Natural killer cell (primary cell): ENCODE results near the gene KCNK17. TPM values are rescaled to one million over a fixed set of nuclear protein-coding genes. Genes with fewer than 3 reads are reported as not detected.

Source experiments
- ATAC-seq, 3 donors: fragments of 150-1000 bp in 2 of 3; fragments of 200-7000 bp in 1 of 3; cut with Tn5 transposase; 1 replicate in 1 of 3; 2 replicates in 2 of 3; pipeline ENCODE4 v1.10.0; 2021; ENCODE audit warnings: mild to moderate bottlenecking in 2 of 3, moderate library complexity in 2 of 3
- DNase-seq, 2 donors: peaks; one replicate each; pipeline versions ENCODE4 v3.0.0 to v3.0.0-alpha.2; 2013 to 2021; ENCODE audit warnings: mixed read lengths in 1 of 2
- H3K27ac ChIP-seq: one replicate; pipeline ENCODE4 v1.5.1; 2013; ENCODE audit warnings: mild to moderate bottlenecking, low read length
- H3K27me3 ChIP-seq: one replicate; pipeline ENCODE4 v1.6.1; 2013; ENCODE audit warnings: low read length; ENCODE audit not compliant: control insufficient read depth, insufficient read depth
- H3K36me3 ChIP-seq: one replicate; pipeline ENCODE4 v1.6.1; 2013; ENCODE audit warnings: low read length; ENCODE audit not compliant: control insufficient read depth, insufficient read depth
- H3K4me1 ChIP-seq: one replicate; pipeline ENCODE4 v1.6.1; 2013; ENCODE audit warnings: low read length; ENCODE audit not compliant: control insufficient read depth, insufficient read depth
- H3K4me3 ChIP-seq: one replicate; pipeline ENCODE4 v1.5.1; 2013; ENCODE audit warnings: low read length
- H3K9me3 ChIP-seq: one replicate; pipeline ENCODE4 v1.6.1; 2013; ENCODE audit warnings: low read length; ENCODE audit not compliant: control insufficient read depth, insufficient read depth
- H3K27ac Mint-ChIP-seq, 2 donors: one replicate each; pipeline ENCODE4 v1.8.0; 2022; ENCODE audit warnings: mild to moderate bottlenecking in 2 of 2, mixed read lengths in 2 of 2, moderate library complexity in 1 of 2
- H3K27me3 Mint-ChIP-seq, 2 donors: one replicate each; pipeline ENCODE4 v1.8.0; 2022; ENCODE audit warnings: low read depth in 2 of 2, mixed read lengths in 2 of 2
- H3K36me3 Mint-ChIP-seq: one replicate; pipeline ENCODE4 v1.8.0; 2022; ENCODE audit warnings: mixed read lengths
- H3K4me1 Mint-ChIP-seq, 2 donors: one replicate each; pipeline ENCODE4 v1.8.0; 2022; ENCODE audit warnings: mixed read lengths in 2 of 2
- H3K4me3 Mint-ChIP-seq: one replicate; pipeline ENCODE4 v1.8.0; 2022; ENCODE audit warnings: mild to moderate bottlenecking, moderate library complexity, mixed read lengths
- H3K9me3 Mint-ChIP-seq, 2 donors: one replicate each; pipeline ENCODE4 v1.8.0; 2022; ENCODE audit warnings: mixed read lengths in 2 of 2
- WGBS: methylation state at CpG from one replicate; pipeline ENCODE4 v1.1.7; 2013; ENCODE audit warnings: missing lambda C conversion rate; ENCODE audit not compliant: insufficient coverage; 5-methylcytosine and 5-hydroxymethylcytosine counted together
- intact Hi-C: fragments of 100-400 bp; cut with micrococcal nuclease; formaldehyde crosslinking; loops from one replicate; pipeline ENCODE4 v1.14.2; 2022
- total RNA-seq, 4 donors: library from RNA; stranded (reverse); fragments of 120-200 nt in 1 of 4; gene quantifications; one replicate each; pipeline versions ENCODE4 v1.2.3 to v1.2.4, GENCODE V29; 2013 to 2022
- TF ChIP-seq, protein P1 (sequence below): fragments of 200-600 bp; IDR thresholded peaks from one replicate; pipeline ENCODE4 v1.8.0; 2022; ENCODE audit warnings: antibody characterized with exemption

The KCNK17 gene
- total RNA-seq, 3 donors from 2014 or later (not counting 1 experiment from before 2014, with no cell fraction given) = 0.24 TPM; not detected in 2

DNA sequence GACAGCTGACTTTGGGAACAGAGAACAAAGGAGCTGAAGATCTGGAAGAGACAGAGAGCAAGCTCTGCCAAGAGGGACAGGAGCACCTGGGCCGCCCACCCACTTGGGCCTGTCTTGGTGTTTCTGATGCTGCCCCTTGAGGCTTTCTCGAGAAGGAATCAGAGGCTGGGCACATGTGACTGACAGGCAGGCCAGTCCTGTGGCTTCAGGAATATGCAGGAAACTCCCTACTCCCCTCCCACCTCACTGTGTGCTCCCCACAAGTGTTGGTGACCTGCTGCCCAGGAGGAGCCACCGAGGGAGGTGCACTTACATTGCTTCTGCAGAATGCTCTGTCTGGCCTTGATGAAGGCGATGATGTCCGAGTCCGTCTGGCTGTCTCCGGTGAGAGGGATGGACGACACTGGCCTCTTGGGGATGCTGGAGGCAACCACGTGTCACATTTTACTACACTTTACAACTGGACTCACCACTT is 29.2 kb upstream of the KCNK17 start:
- TF ChIP-seq, protein P1, sequence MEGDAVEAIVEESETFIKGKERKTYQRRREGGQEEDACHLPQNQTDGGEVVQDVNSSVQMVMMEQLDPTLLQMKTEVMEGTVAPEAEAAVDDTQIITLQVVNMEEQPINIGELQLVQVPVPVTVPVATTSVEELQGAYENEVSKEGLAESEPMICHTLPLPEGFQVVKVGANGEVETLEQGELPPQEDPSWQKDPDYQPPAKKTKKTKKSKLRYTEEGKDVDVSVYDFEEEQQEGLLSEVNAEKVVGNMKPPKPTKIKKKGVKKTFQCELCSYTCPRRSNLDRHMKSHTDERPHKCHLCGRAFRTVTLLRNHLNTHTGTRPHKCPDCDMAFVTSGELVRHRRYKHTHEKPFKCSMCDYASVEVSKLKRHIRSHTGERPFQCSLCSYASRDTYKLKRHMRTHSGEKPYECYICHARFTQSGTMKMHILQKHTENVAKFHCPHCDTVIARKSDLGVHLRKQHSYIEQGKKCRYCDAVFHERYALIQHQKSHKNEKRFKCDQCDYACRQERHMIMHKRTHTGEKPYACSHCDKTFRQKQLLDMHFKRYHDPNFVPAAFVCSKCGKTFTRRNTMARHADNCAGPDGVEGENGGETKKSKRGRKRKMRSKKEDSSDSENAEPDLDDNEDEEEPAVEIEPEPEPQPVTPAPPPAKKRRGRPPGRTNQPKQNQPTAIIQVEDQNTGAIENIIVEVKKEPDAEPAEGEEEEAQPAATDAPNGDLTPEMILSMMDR = no peak
- peaks cover 35% of the 10 kb centered on the region for H3K4me1 ChIP-seq
- H3K9me3 ChIP-seq = no peaks in the 10 kb centered on the region
- Mint-ChIP-seq H3K4me3 (peak overlapping the region; percentile 37), H3K36me3 (no peaks in the 10 kb centered on the region), H3K27me3 (no peaks in the 10 kb centered on the region), H3K4me1 (peaks cover 14 to 27% of the 10 kb centered on the region in 2 donors), H3K27ac (no peak overlapping the region), H3K9me3 (no peaks in the 10 kb centered on the region)
- intact Hi-C loops = no loop called here
- H3K36me3 ChIP-seq = no peaks in the 10 kb centered on the region
- ATAC-seq (peak in 1 of 3 donors; percentile 13), DNase-seq (no peak)
- 85% methylated on average over 9 of the region's 9 CpGs for WGBS
- H3K4me3 ChIP-seq = no peak overlapping the region
- peak overlapping the region; percentile 67 for H3K27ac ChIP-seq
- H3K27me3 ChIP-seq = no peaks in the 10 kb centered on the region

- 30% methylated on average over 13 of the region's 14 CpGs for WGBS
- Histone ChIP-seq H3K9me3 (no peaks in the 10 kb centered on the region), H3K4me3 (no peak overlapping the region), H3K4me1 (peaks cover 41% of the 10 kb centered on the region), H3K27ac (peak overlapping the region; percentile 67), H3K27me3 (no peaks in the 10 kb centered on the region), H3K36me3 (no peaks in the 10 kb centered on the region)
- Mint-ChIP-seq H3K9me3 (no peaks in the 10 kb centered on the region), H3K36me3 (no peaks in the 10 kb centered on the region), H3K27me3 (no peaks in the 10 kb centered on the region), H3K4me3 (peak overlapping the region; percentile 37), H3K27ac (no peak overlapping the region), H3K4me1 (peaks cover 20 to 32% of the 10 kb centered on the region in 2 donors)
- peak; percentile 51 to 70 (median 63) for ATAC-seq
- TF ChIP-seq, protein P1 = no peak
- DNase-seq = no peak
- intact Hi-C loops = no loop called here
These were observed 28.6 kb upstream of the KCNK17 start for GRCh38 chr6:39342692-39343395.

DNA sequence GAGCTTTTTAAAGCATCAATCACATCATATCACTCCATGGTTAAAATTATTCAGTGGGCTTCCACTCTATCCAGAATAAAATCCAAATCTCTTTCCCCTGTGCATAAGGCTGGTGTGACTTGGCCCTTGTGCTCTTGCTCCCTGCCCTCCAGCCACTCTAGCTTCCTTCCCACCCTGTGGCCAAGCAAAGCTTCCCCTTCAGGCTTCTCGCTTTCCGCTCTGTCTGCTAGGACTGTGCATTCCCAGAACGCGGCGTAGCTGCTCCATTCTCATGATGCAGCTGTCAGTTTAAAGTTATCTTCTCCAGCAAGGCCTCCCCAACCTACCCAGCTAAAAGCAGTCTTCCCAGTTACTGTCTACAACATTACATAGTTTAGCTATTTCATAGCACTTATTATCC is 27.7 kb upstream of the KCNK17 start:
- Histone ChIP-seq H3K27ac (no peak overlapping the region), H3K27me3 (no peaks in the 10 kb centered on the region), H3K36me3 (no peaks in the 10 kb centered on the region), H3K4me1 (peaks cover 43% of the 10 kb centered on the region), H3K4me3 (no peak overlapping the region), H3K9me3 (no peaks in the 10 kb centered on the region)
- intact Hi-C loops = no loop called here
- peaks cover 29 to 38% of the 10 kb centered on the region in 2 donors for H3K4me1 Mint-ChIP-seq
- no peak overlapping the region for H3K4me3 Mint-ChIP-seq
- WGBS = 76% methylated on average over 5 of the region's 5 CpGs
- TF ChIP-seq, protein P1 = no peak
- no peaks in the 10 kb centered on the region for H3K27me3 Mint-ChIP-seq
- DNase-seq = no peak
- H3K9me3 Mint-ChIP-seq = no peaks in the 10 kb centered on the region
- no peaks in the 10 kb centered on the region for H3K36me3 Mint-ChIP-seq
- no peak overlapping the region for H3K27ac Mint-ChIP-seq
- no peak for ATAC-seq

DNA sequence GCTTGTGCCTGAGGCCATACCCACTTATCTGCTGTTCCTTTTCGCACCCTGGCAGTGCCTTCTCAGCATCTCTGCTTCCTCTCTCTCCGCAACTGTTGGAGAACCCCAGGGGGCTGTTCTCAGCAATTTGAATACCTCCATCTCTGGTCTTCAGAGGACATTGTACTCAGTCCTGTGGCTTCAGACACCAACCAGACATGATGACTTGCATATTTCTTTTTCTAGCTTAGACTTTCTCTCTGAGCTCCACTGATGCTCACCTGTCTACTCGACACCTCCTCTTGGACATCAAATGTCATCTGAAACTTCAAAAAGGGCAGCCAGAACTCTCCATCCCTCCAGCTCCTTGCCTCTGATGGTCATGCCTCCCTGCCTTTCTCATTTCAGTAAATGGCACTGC is 27.1 kb upstream of the KCNK17 start:
- H3K36me3 Mint-ChIP-seq = no peaks in the 10 kb centered on the region
- intact Hi-C loops = no loop called here
- TF ChIP-seq, protein P1 = no peak
- ATAC-seq (no peak), DNase-seq (no peak)
- H3K27me3 Mint-ChIP-seq = no peaks in the 10 kb centered on the region
- no peak overlapping the region for H3K4me3 ChIP-seq
- H3K36me3 ChIP-seq = no peaks in the 10 kb centered on the region
- WGBS = 72% methylated on average over 3 of the region's 3 CpGs
- no peaks in the 10 kb centered on the region for H3K9me3 ChIP-seq
- no peak overlapping the region for H3K4me3 Mint-ChIP-seq
- peaks cover 47% of the 10 kb centered on the region for H3K4me1 ChIP-seq
- no peak overlapping the region for H3K27ac Mint-ChIP-seq
- no peak overlapping the region for H3K27ac ChIP-seq
- peaks cover 35 to 43% of the 10 kb centered on the region in 2 donors for H3K4me1 Mint-ChIP-seq
- no peaks in the 10 kb centered on the region for H3K9me3 Mint-ChIP-seq
- no peaks in the 10 kb centered on the region for H3K27me3 ChIP-seq
